HFFc6 (cell line): ENCODE data around the gene ZNF202. TPM values are rescaled to one million over a fixed set of nuclear protein-coding genes. Genes with fewer than 3 reads are reported as not detected.

Experiments used
- DNase-seq: peaks from one replicate; pipeline ENCODE4 v3.0.0-alpha.2; 2018
- H3K27ac Mint-ChIP-seq: 2 replicates; pipeline ENCODE4 v1.8.0; 2020; ENCODE audit warnings: mild to moderate bottlenecking, mixed read lengths
- H3K27me3 Mint-ChIP-seq: 2 replicates; pipeline ENCODE4 v1.8.0; 2021; ENCODE audit warnings: mild to moderate bottlenecking, moderate library complexity, mixed read lengths; ENCODE audit not compliant: insufficient read depth
- H3K36me3 Mint-ChIP-seq: 2 replicates; pipeline ENCODE4 v1.8.0; 2021; ENCODE audit warnings: low read depth, mixed read lengths
- H3K4me1 Mint-ChIP-seq: 2 replicates; pipeline ENCODE4 v1.8.0; 2020; ENCODE audit warnings: low read depth, mixed read lengths
- H3K4me3 Mint-ChIP-seq: 2 replicates; pipeline ENCODE4 v1.8.0; 2020; ENCODE audit warnings: mild to moderate bottlenecking, moderate library complexity, mixed read lengths
- H3K9me3 Mint-ChIP-seq: 2 replicates; pipeline ENCODE4 v1.8.0; 2020; ENCODE audit warnings: mild to moderate bottlenecking, mixed read lengths
- CTCF ChIP-seq: fragments of 200-600 bp; sonication (generic); IDR thresholded peaks from 2 replicates; pipeline ENCODE4 v1.5.0; 2021; ENCODE audit warnings: antibody characterized with exemption, mild to moderate bottlenecking
- total RNA-seq, 6 experiments: library from RNA; stranded (reverse); fragmentation: NEBNext Ultra II Directional; extraction: Animal tissue kit (Norgen Biotek cat#: 25700); gene quantifications; 2 replicates in 1 of 6; 3 replicates in 5 of 6; pipeline ENCODE4 v1.2.3, GENCODE V29; 2021

ZNF202 gene
- total RNA-seq, 6 experiments from 2014 or later: 5.4 to 8.3 (median 6.8) TPM

- Mint-ChIP-seq H3K4me3 (no peak overlapping the region), H3K27ac (no peak overlapping the region), H3K4me1 (no peaks in the 10 kb centered on the region), H3K9me3 (no peaks in the 10 kb centered on the region; the same call in 1 of the 2 replicates), H3K27me3 (peaks cover 38% of the 10 kb centered on the region), H3K36me3 (no peaks in the 10 kb centered on the region)
- TF ChIP-seq CTCF: no peak
- DNase-seq: no peak
Measured at GRCh38 chr11:123683428-123684170, 57.9 kb downstream of the ZNF202 start.

GRCh38 chr11:123682696-123683410 lies 58.6 kb downstream of the ZNF202 start:
- Mint-ChIP-seq H3K4me1 (no peaks in the 10 kb centered on the region), H3K9me3 (no peaks in the 10 kb centered on the region; the same call in 1 of the 2 replicates), H3K27ac (no peak overlapping the region), H3K36me3 (no peaks in the 10 kb centered on the region), H3K27me3 (peaks cover 39% of the 10 kb centered on the region), H3K4me3 (no peak overlapping the region)
- DNase-seq: no peak
- no peak for TF ChIP-seq CTCF

GRCh38 chr11:123681030-123681429 lies 60.4 kb downstream of the ZNF202 start:
- TF ChIP-seq CTCF: no peak
- no peak overlapping the region for H3K27ac Mint-ChIP-seq
- H3K4me1 Mint-ChIP-seq: peaks cover 9% of the 10 kb centered on the region
- H3K36me3 Mint-ChIP-seq: no peaks in the 10 kb centered on the region
- peaks cover 35% of the 10 kb centered on the region for H3K27me3 Mint-ChIP-seq
- H3K9me3 Mint-ChIP-seq: no peaks in the 10 kb centered on the region; the same call in 1 of the 2 replicates
- no peak for DNase-seq
- H3K4me3 Mint-ChIP-seq: no peak overlapping the region

GRCh38 chr11:123678246-123678645 lies 63.2 kb downstream of the ZNF202 start:
- TF ChIP-seq CTCF: no peak
- Mint-ChIP-seq H3K9me3 (no peaks in the 10 kb centered on the region), H3K27me3 (peaks cover 36% of the 10 kb centered on the region), H3K36me3 (no peaks in the 10 kb centered on the region), H3K4me1 (peaks cover 13% of the 10 kb centered on the region), H3K27ac (no peak overlapping the region), H3K4me3 (no peak overlapping the region)
- no peak for DNase-seq

- H3K27me3 Mint-ChIP-seq: peaks cover 34% of the 10 kb centered on the region
- H3K4me1 Mint-ChIP-seq: peaks cover 13% of the 10 kb centered on the region
- no peaks in the 10 kb centered on the region for H3K36me3 Mint-ChIP-seq
- H3K4me3 Mint-ChIP-seq: no peak overlapping the region
- no peak for TF ChIP-seq CTCF
- no peaks in the 10 kb centered on the region for H3K9me3 Mint-ChIP-seq
- DNase-seq: no peak
- H3K27ac Mint-ChIP-seq: no peak overlapping the region
Measured at GRCh38 chr11:123677510-123677909, 64.0 kb downstream of the ZNF202 start.
